C4-2B (cell line): ENCODE data around the gene SERINC5.

Source experiments
- H3K27ac ChIP-seq: fragments of 450-650 bp; 2 replicates; pipeline ENCODE4 v1.5.1; 2017
- CTCF ChIP-seq: fragments of 450-650 bp; conservative IDR thresholded peaks from 2 replicates; pipeline ENCODE4 v1.5.1; 2017; ENCODE audit warnings: mild to moderate bottlenecking
- ZFX ChIP-seq: fragments of 450-650 bp; IDR thresholded peaks from 2 replicates; pipeline ENCODE4 v1.6.1; 2017

Gene SERINC5

GRCh38 chr5:80289320-80289719 is 33.5 kb upstream of the SERINC5 start:
- no peak overlapping the region for H3K27ac ChIP-seq
- TF ChIP-seq CTCF, result no peak
- no peak for TF ChIP-seq ZFX

GRCh38 chr5:80288177-80288576 is 32.3 kb upstream of the SERINC5 start:
- TF ChIP-seq CTCF (no peak), ZFX (no peak)
- H3K27ac ChIP-seq, result no peak overlapping the region

GRCh38 chr5:80284720-80285119 is 28.9 kb upstream of the SERINC5 start:
- no peak overlapping the region; the same call in 1 of the 2 replicates for H3K27ac ChIP-seq
- TF ChIP-seq CTCF (no peak), ZFX (no peak)

- no peak overlapping the region for H3K27ac ChIP-seq
- TF ChIP-seq ZFX (no peak), CTCF (no peak)
Measured at GRCh38 chr5:80283360-80283759, 27.5 kb upstream of the SERINC5 start.

GRCh38 chr5:80282054-80282453 is 26.2 kb upstream of the SERINC5 start:
- no peak for TF ChIP-seq CTCF
- no peak for TF ChIP-seq ZFX
- H3K27ac ChIP-seq, result no peak overlapping the region

DNA sequence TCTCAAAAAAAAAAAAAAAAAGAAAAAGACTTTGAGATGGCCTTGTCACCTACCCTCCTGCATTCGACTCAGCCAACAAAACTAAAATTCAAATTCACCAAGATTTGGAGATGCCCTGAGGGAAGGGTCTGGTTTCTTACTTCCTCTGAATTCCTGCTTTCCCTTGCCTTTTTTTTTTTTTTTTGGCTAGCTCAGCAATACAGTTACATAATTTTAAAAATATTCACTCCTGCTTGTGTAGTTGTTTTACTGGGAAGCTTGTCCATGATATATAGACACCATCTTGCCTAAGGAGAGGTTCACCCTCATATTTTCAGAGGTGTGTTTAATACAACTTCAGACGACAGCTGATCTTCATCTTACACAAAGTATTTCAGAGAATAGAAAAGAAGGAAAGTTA is 21.3 kb upstream of the SERINC5 start:
- TF ChIP-seq ZFX (no peak), CTCF (no peak)
- H3K27ac ChIP-seq, result no peak overlapping the region

DNA sequence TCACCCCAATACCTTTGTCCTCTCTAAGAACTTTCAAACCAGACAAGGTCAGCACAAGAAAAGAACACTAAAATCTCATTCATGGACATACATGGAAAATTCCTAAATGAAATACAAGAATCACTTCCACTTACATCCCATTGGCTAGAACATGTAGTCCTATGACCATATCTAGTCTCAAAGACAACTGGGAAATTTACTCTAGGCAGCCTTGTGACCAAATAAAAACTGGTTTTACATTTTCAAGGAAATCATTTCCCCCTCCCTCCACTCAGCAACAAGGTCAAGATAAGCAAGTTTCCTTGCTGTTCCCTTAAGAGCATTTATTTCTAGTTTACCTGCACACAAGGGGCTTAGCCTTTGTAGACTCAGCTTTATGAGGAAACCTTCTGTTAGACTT is 20.3 kb upstream of the SERINC5 start:
- TF ChIP-seq ZFX (no peak), CTCF (no peak)
- no peak overlapping the region for H3K27ac ChIP-seq
